GM23338 (cell line): ENCODE results near the gene LIN7C. TPM values are rescaled to one million over a fixed set of nuclear protein-coding genes. Genes with fewer than 3 reads are reported as not detected.

ENCODE experiments used
- ATAC-seq: fragments of 200-7000 bp; cut with Tn5 transposase; 3 replicates; pipeline ENCODE4 v1.9.1; 2020
- DNase-seq: peaks from one replicate; pipeline ENCODE4 v3.0.0-alpha.2; 2015; ENCODE audit warnings: low spot score
- H2AFZ ChIP-seq: fragments of 200-600 bp; sonication (generic); 2 replicates; pipeline ENCODE4 v1.8.0; 2016; ENCODE audit warnings: antibody characterized with exemption, mild to moderate bottlenecking, moderate library complexity
- H3F3A ChIP-seq: fragments of 200-600 bp; sonication (generic); replicated peaks from 2 replicates; pipeline ENCODE4 v1.8.0; 2017; ENCODE audit warnings: antibody characterized with exemption, mixed run types, low read depth
- H3K27ac ChIP-seq: fragments of 200-600 bp; sonication (generic); 2 replicates; pipeline ENCODE4 v1.6.1; 2016; ENCODE audit warnings: low read depth
- H3K27me3 ChIP-seq: fragments of 200-600 bp; sonication (generic); 2 replicates; pipeline ENCODE4 v1.8.0; 2016; ENCODE audit warnings: mild to moderate bottlenecking, mixed run types, moderate library complexity; ENCODE audit not compliant: insufficient read depth
- H3K36me3 ChIP-seq: fragments of 200-600 bp; sonication (generic); 2 replicates; pipeline ENCODE4 v1.8.0; 2016; ENCODE audit warnings: mild to moderate bottlenecking; ENCODE audit not compliant: insufficient read depth
- H3K4me1 ChIP-seq: fragments of 200-600 bp; sonication (generic); 2 replicates; pipeline ENCODE4 v1.8.0; 2016; ENCODE audit warnings: mild to moderate bottlenecking, moderate library complexity; ENCODE audit not compliant: insufficient read depth
- H3K4me2 ChIP-seq: fragments of 200-600 bp; sonication (generic); 2 replicates; pipeline ENCODE4 v1.7.1; 2017; ENCODE audit warnings: mixed run types
- H3K4me3 ChIP-seq: fragments of 200-600 bp; sonication (generic); 2 replicates; pipeline ENCODE4 v1.6.1; 2016; ENCODE audit warnings: mixed run types
- H3K79me2 ChIP-seq: fragments of 200-600 bp; sonication (generic); replicated peaks from 2 replicates; pipeline ENCODE4 v1.8.0; 2017; ENCODE audit warnings: mild to moderate bottlenecking; ENCODE audit not compliant: insufficient read depth
- H3K9me2 ChIP-seq: fragments of 200-600 bp; sonication (generic); 2 replicates; pipeline ENCODE4 v1.8.0; 2017; ENCODE audit not compliant: insufficient read depth
- H4K20me1 ChIP-seq: fragments of 200-600 bp; sonication (generic); replicated peaks from 2 replicates; pipeline ENCODE4 v1.8.0; 2017; ENCODE audit warnings: mild to moderate bottlenecking; ENCODE audit not compliant: insufficient read depth
- H3K27ac Mint-ChIP-seq: 2 replicates; pipeline ENCODE4 v1.8.0; 2020; ENCODE audit warnings: inconsistent platforms, mild to moderate bottlenecking, moderate library complexity, mixed read lengths
- H3K27me3 Mint-ChIP-seq: 3 replicates; pipeline ENCODE4 v1.8.0; 2022; ENCODE audit warnings: low read depth, mild to moderate bottlenecking, moderate library complexity, mixed read lengths, inconsistent platforms; ENCODE audit not compliant: insufficient read depth, poor library complexity
- H3K36me3 Mint-ChIP-seq: 3 replicates; pipeline ENCODE4 v1.8.0; 2021; ENCODE audit warnings: low read depth, mild to moderate bottlenecking, inconsistent platforms, moderate library complexity, mixed read lengths
- H3K4me1 Mint-ChIP-seq: 3 replicates; pipeline ENCODE4 v1.8.0; 2020; ENCODE audit warnings: mild to moderate bottlenecking, inconsistent platforms, mixed read lengths
- H3K4me3 Mint-ChIP-seq: 3 replicates; pipeline ENCODE4 v1.8.0; 2021; ENCODE audit warnings: moderate library complexity, mild to moderate bottlenecking, inconsistent platforms, mixed read lengths
- H3K9me3 Mint-ChIP-seq: 3 replicates; pipeline ENCODE4 v1.8.0; 2020; ENCODE audit warnings: moderate library complexity, mild to moderate bottlenecking, inconsistent platforms, mixed read lengths
- CREB1 ChIP-seq: fragments of 250-450 bp; sonication (Bioruptor Pico); IDR thresholded peaks from 2 replicates; pipeline ENCODE4 v1.5.0; 2020; ENCODE audit warnings: low read depth, mild to moderate bottlenecking, moderate library complexity
- EZH2 ChIP-seq: fragments of 200-600 bp; sonication (generic); IDR thresholded peaks from one replicate; pipeline ENCODE4 v1.8.0; 2017; ENCODE audit warnings: antibody characterized with exemption, mild to moderate bottlenecking, low read depth; ENCODE audit not compliant: unreplicated experiment
- EZH2phosphoT487 ChIP-seq: fragments of 200-600 bp; sonication (generic); IDR thresholded peaks from one replicate; pipeline ENCODE4 v1.8.1; 2018; ENCODE audit warnings: antibody characterized with exemption; ENCODE audit not compliant: unreplicated experiment
- JUNB ChIP-seq: IDR thresholded peaks from one replicate; pipeline ENCODE4 v1.6.1; 2016; ENCODE audit warnings: antibody characterized with exemption; ENCODE audit not compliant: unreplicated experiment
- NANOG ChIP-seq: IDR thresholded peaks from 2 replicates; pipeline ENCODE4 v1.6.1; 2016; ENCODE audit warnings: antibody characterized with exemption, borderline replicate concordance
- POLR2AphosphoS5 ChIP-seq: IDR thresholded peaks from 2 replicates; pipeline ENCODE4 v1.6.1; 2016; ENCODE audit warnings: antibody characterized with exemption, low read depth
- STAT1 ChIP-seq: IDR thresholded peaks from one replicate; pipeline ENCODE4 v1.6.1; 2016; ENCODE audit warnings: antibody characterized with exemption; ENCODE audit not compliant: unreplicated experiment
- ZNF114 ChIP-seq: fragments of 250-450 bp; sonication (Bioruptor Pico); IDR thresholded peaks from 2 replicates; pipeline ENCODE4 v1.5.0; 2020; ENCODE audit warnings: mild to moderate bottlenecking, moderate library complexity
- ZNF331 ChIP-seq: fragments of 250-450 bp; sonication (Bioruptor Pico); IDR thresholded peaks from 2 replicates; pipeline ENCODE4 v1.5.0; 2020; ENCODE audit warnings: low read depth, mild to moderate bottlenecking, moderate library complexity
- polyA plus RNA-seq: library from polyadenylated mRNA; unstranded; fragments of >200 nt; fragmentation: Nextera tagmentation; extraction: Ambion mirVana; gene quantifications from 2 replicates; pipeline ENCODE4 v1.2.1, GENCODE V29; 2016
- total RNA-seq: library from RNA; depleted of rRNA; stranded (reverse); fragments of >200 nt; shearing (Covaris generic); gene quantifications from 2 replicates; pipeline ENCODE4 v1.2.3, GENCODE V29; 2014
- TF ChIP-seq, protein P1 (sequence below): IDR thresholded peaks from one replicate; pipeline ENCODE4 v1.6.1; 2018; ENCODE audit warnings: antibody characterized with exemption; ENCODE audit not compliant: unreplicated experiment
- TF ChIP-seq, protein P2 (sequence below): fragments of 250-450 bp; sonication (Bioruptor Pico); IDR thresholded peaks from 2 replicates; pipeline ENCODE4 v1.5.0; 2020; ENCODE audit warnings: mild to moderate bottlenecking, moderate library complexity
- TF ChIP-seq, protein P3 (sequence below), 2 experiments: fragments of 200-600 bp in 1 of 2; sonication (generic) in 1 of 2; conservative IDR thresholded peaks; 2 replicates each; pipeline versions ENCODE4 v1.5.1 to v1.6.1; 2016 to 2017; ENCODE audit warnings: antibody characterized with exemption in 2 of 2, low read depth in 2 of 2, mild to moderate bottlenecking in 2 of 2, moderate library complexity in 1 of 2
- TF ChIP-seq, protein P4 (sequence below): IDR thresholded peaks from 2 replicates; pipeline ENCODE4 v1.6.1; 2016; ENCODE audit warnings: antibody characterized with exemption

Gene LIN7C
- total and polyA plus RNA-seq, 2 experiments from 2014 or later = 22.5 to 61.0 TPM

DNA sequence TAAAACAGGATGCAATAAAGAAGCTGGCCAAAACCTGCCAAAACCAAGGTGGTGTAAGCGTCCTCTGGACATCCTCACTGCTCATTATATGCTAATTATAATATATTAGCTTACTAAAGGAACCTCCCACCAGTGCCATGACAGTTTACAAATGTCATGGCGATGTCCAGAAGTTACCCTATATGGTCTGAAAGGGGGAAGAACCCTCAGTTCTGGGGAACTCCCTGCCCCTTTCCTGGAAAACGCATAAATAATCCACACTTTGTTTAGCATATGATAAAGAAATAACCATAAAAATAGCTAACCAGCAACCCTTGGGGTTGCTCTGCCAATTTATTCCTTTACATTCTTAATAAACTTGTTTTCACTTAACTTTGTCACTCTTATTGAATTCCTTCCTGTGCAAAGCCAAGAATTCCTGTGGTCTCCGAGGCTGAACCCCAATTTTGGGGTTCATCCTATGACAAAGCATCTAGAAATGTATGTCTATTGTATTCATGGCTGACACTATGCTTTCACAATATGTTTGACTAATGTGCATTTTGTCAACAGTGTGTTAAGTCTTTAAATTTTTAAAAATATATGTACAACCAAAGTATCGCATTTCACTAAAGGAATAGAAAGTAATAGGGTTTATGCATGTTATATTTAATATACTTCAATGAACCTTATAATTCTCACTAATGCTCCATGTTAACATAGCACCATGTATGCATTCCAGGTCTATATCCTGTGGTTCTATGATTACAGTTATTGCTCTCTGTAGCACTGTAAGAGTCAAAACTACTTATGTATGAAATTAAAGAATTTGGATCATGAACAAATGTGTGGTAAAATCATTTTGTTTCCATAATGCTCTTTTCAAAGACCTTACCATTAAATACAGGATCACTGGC, 59.0 kb downstream of the LIN7C start:
- Histone ChIP-seq H3K4me1 (peaks cover 55% of the 10 kb centered on the region), H3K27ac (no peak overlapping the region), H2AFZ (no peak overlapping the region), H3K27me3 (no peaks in the 10 kb centered on the region), H4K20me1 (peaks cover 6% of the 10 kb centered on the region), H3K4me2 (no peak overlapping the region), H3F3A (no peaks in the 10 kb centered on the region; the same call in 1 of the 2 replicates), H3K4me3 (no peak overlapping the region), H3K79me2 (peaks cover 82% of the 10 kb centered on the region), H3K36me3 (no peaks in the 10 kb centered on the region), H3K9me2 (no peaks in the 10 kb centered on the region)
- TF ChIP-seq, protein P1, sequence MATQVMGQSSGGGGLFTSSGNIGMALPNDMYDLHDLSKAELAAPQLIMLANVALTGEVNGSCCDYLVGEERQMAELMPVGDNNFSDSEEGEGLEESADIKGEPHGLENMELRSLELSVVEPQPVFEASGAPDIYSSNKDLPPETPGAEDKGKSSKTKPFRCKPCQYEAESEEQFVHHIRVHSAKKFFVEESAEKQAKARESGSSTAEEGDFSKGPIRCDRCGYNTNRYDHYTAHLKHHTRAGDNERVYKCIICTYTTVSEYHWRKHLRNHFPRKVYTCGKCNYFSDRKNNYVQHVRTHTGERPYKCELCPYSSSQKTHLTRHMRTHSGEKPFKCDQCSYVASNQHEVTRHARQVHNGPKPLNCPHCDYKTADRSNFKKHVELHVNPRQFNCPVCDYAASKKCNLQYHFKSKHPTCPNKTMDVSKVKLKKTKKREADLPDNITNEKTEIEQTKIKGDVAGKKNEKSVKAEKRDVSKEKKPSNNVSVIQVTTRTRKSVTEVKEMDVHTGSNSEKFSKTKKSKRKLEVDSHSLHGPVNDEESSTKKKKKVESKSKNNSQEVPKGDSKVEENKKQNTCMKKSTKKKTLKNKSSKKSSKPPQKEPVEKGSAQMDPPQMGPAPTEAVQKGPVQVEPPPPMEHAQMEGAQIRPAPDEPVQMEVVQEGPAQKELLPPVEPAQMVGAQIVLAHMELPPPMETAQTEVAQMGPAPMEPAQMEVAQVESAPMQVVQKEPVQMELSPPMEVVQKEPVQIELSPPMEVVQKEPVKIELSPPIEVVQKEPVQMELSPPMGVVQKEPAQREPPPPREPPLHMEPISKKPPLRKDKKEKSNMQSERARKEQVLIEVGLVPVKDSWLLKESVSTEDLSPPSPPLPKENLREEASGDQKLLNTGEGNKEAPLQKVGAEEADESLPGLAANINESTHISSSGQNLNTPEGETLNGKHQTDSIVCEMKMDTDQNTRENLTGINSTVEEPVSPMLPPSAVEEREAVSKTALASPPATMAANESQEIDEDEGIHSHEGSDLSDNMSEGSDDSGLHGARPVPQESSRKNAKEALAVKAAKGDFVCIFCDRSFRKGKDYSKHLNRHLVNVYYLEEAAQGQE = no peak
- TF ChIP-seq STAT1 (no peak), EZH2phosphoT487 (no peak), NANOG (no peak), EZH2 (no peak), ZNF331 (no peak), ZNF114 (no peak), CREB1 (CRISPR knock-in tag) (no peak), JUNB (no peak), POLR2AphosphoS5 (no peak)
- TF ChIP-seq, protein P2, sequence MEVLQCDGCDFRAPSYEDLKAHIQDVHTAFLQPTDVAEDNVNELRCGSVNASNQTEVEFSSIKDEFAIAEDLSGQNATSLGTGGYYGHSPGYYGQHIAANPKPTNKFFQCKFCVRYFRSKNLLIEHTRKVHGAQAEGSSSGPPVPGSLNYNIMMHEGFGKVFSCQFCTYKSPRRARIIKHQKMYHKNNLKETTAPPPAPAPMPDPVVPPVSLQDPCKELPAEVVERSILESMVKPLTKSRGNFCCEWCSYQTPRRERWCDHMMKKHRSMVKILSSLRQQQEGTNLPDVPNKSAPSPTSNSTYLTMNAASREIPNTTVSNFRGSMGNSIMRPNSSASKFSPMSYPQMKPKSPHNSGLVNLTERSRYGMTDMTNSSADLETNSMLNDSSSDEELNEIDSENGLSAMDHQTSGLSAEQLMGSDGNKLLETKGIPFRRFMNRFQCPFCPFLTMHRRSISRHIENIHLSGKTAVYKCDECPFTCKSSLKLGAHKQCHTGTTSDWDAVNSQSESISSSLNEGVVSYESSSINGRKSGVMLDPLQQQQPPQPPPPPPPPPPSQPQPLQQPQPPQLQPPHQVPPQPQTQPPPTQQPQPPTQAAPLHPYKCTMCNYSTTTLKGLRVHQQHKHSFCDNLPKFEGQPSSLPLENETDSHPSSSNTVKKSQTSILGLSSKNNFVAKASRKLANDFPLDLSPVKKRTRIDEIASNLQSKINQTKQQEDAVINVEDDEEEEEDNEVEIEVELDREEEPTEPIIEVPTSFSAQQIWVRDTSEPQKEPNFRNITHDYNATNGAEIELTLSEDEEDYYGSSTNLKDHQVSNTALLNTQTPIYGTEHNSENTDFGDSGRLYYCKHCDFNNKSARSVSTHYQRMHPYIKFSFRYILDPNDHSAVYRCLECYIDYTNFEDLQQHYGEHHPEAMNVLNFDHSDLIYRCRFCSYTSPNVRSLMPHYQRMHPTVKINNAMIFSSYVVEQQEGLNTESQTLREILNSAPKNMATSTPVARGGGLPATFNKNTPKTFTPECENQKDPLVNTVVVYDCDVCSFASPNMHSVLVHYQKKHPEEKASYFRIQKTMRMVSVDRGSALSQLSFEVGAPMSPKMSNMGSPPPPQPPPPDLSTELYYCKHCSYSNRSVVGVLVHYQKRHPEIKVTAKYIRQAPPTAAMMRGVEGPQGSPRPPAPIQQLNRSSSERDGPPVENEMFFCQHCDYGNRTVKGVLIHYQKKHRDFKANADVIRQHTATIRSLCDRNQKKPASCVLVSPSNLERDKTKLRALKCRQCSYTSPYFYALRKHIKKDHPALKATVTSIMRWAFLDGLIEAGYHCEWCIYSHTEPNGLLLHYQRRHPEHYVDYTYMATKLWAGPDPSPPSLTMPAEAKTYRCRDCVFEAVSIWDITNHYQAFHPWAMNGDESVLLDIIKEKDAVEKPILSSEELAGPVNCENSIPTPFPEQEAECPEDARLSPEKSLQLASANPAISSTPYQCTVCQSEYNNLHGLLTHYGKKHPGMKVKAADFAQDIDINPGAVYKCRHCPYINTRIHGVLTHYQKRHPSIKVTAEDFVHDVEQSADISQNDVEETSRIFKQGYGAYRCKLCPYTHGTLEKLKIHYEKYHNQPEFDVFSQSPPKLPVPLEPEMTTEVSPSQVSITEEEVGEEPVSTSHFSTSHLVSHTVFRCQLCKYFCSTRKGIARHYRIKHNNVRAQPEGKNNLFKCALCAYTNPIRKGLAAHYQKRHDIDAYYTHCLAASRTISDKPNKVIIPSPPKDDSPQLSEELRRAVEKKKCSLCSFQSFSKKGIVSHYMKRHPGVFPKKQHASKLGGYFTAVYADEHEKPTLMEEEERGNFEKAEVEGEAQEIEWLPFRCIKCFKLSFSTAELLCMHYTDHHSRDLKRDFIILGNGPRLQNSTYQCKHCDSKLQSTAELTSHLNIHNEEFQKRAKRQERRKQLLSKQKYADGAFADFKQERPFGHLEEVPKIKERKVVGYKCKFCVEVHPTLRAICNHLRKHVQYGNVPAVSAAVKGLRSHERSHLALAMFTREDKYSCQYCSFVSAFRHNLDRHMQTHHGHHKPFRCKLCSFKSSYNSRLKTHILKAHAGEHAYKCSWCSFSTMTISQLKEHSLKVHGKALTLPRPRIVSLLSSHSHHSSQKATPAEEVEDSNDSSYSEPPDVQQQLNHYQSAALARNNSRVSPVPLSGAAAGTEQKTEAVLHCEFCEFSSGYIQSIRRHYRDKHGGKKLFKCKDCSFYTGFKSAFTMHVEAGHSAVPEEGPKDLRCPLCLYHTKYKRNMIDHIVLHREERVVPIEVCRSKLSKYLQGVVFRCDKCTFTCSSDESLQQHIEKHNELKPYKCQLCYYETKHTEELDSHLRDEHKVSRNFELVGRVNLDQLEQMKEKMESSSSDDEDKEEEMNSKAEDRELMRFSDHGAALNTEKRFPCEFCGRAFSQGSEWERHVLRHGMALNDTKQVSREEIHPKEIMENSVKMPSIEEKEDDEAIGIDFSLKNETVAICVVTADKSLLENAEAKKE (CRISPR knock-in tag) = no peak
- TF ChIP-seq, protein P3, sequence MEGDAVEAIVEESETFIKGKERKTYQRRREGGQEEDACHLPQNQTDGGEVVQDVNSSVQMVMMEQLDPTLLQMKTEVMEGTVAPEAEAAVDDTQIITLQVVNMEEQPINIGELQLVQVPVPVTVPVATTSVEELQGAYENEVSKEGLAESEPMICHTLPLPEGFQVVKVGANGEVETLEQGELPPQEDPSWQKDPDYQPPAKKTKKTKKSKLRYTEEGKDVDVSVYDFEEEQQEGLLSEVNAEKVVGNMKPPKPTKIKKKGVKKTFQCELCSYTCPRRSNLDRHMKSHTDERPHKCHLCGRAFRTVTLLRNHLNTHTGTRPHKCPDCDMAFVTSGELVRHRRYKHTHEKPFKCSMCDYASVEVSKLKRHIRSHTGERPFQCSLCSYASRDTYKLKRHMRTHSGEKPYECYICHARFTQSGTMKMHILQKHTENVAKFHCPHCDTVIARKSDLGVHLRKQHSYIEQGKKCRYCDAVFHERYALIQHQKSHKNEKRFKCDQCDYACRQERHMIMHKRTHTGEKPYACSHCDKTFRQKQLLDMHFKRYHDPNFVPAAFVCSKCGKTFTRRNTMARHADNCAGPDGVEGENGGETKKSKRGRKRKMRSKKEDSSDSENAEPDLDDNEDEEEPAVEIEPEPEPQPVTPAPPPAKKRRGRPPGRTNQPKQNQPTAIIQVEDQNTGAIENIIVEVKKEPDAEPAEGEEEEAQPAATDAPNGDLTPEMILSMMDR (conservative IDR thresholded peaks at IDR 0.05; ENCODE audit: low read depth in 2 of 2) = no peak
- TF ChIP-seq, protein P4, sequence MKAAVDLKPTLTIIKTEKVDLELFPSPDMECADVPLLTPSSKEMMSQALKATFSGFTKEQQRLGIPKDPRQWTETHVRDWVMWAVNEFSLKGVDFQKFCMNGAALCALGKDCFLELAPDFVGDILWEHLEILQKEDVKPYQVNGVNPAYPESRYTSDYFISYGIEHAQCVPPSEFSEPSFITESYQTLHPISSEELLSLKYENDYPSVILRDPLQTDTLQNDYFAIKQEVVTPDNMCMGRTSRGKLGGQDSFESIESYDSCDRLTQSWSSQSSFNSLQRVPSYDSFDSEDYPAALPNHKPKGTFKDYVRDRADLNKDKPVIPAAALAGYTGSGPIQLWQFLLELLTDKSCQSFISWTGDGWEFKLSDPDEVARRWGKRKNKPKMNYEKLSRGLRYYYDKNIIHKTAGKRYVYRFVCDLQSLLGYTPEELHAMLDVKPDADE = no peak
- Mint-ChIP-seq H3K27me3 (peaks cover 2% of the 10 kb centered on the region), H3K9me3 (peaks cover 4% of the 10 kb centered on the region; the same call in 2 of the 3 replicates), H3K27ac (no peak overlapping the region), H3K4me3 (no peak overlapping the region), H3K4me1 (peaks cover 52% of the 10 kb centered on the region), H3K36me3 (peaks cover 4% of the 10 kb centered on the region; the same call in 2 of the 3 replicates)
- ATAC-seq = no peak
- no peak for DNase-seq
